ENCODE results near the gene NR2C2. TPM values are rescaled to one million over a fixed set of nuclear protein-coding genes. Genes with fewer than 3 reads are reported as not detected.

Gene NR2C2
- total RNA-seq, 1 experiment from 2014 or later, result 13.4 TPM

Other genes starting within 250 kb of the NR2C2 start
- gene FGD5, start 128.6 kb upstream of the NR2C2 start, total RNA-seq (2014; rRNA removed; shearing (Covaris generic)), result 6.1 and 7.0 TPM in 2 replicates
- 19.4 and 26.2 TPM in 2 replicates for gene MRPS25, start 117.7 kb downstream of the NR2C2 start, total RNA-seq (2014; rRNA removed; shearing (Covaris generic))
- 7.3 and 11.1 TPM in 2 replicates for gene RBSN, start 151.6 kb downstream of the NR2C2 start, total RNA-seq (2014; rRNA removed; shearing (Covaris generic))